ENCODE measurements around the gene NDEL1.

The NDEL1 gene

GRCh38 chr17:8420041-8420934, 15.4 kb upstream of the NDEL1 start:
- Histone ChIP-seq H3K79me2 (ENCODE audit: control insufficient read depth, low read length) (no peaks in the 10 kb centered on the region), H4K20me1 (ENCODE audit: control insufficient read depth, insufficient read depth, low read depth, low read length) (no peaks in the 10 kb centered on the region), H3K9me2 (replicated peaks; ENCODE audit: control insufficient read depth, low read length) (no peaks in the 10 kb centered on the region), H3K27me3 (ENCODE audit: control insufficient read depth, low read length) (peaks cover 49% of the 10 kb centered on the region), H3K27ac (ENCODE audit: low read depth, low read length) (no peak overlapping the region), H3K4me2 (ENCODE audit: low read length) (no peak overlapping the region), H3K36me3 (ENCODE audit: control insufficient read depth, low read length) (no peaks in the 10 kb centered on the region), H3K9me3 (ENCODE audit: control insufficient read depth, insufficient read depth, low read length) (no peaks in the 10 kb centered on the region), H3F3A (ENCODE audit: control insufficient read depth, insufficient read depth) (no peaks in the 10 kb centered on the region), H3K4me1 (ENCODE audit: control insufficient read depth, low read length) (no peaks in the 10 kb centered on the region), H3K4me3 (ENCODE audit: low read length) (no peak overlapping the region)
- no peak for TF ChIP-seq EZH2phosphoT487 (IDR thresholded peaks at IDR 0.05; ENCODE audit: borderline replicate concordance, low read length)
- TF ChIP-seq CTCF (IDR thresholded peaks at IDR 0.05; ENCODE audit: low read depth, low read length, poor library complexity, severe bottlenecking) = no peak

GRCh38 chr17:8421571-8421970, 14.1 kb upstream of the NDEL1 start:
- no peak for TF ChIP-seq CTCF (IDR thresholded peaks at IDR 0.05; ENCODE audit: low read depth, low read length, poor library complexity, severe bottlenecking)
- TF ChIP-seq EZH2phosphoT487 (IDR thresholded peaks at IDR 0.05; ENCODE audit: borderline replicate concordance, low read length) = no peak
- H3K4me1 ChIP-seq (ENCODE audit: control insufficient read depth, low read length) = no peaks in the 10 kb centered on the region

GRCh38 chr17:8426094-8426720, 9.5 kb upstream of the NDEL1 start:
- no peaks in the 10 kb centered on the region for H3K79me2 ChIP-seq (ENCODE audit: control insufficient read depth, low read length)
- H3K27ac ChIP-seq (ENCODE audit: low read depth, low read length) = no peak overlapping the region
- no peaks in the 10 kb centered on the region for H3K9me2 ChIP-seq (replicated peaks; ENCODE audit: control insufficient read depth, low read length)
- H3F3A ChIP-seq (ENCODE audit: control insufficient read depth, insufficient read depth) = no peaks in the 10 kb centered on the region
- H4K20me1 ChIP-seq (ENCODE audit: control insufficient read depth, insufficient read depth, low read depth, low read length) = no peaks in the 10 kb centered on the region
- no peaks in the 10 kb centered on the region for H3K9me3 ChIP-seq (ENCODE audit: control insufficient read depth, insufficient read depth, low read length)
- no peaks in the 10 kb centered on the region for H3K36me3 ChIP-seq (ENCODE audit: control insufficient read depth, low read length)
- no peak for TF ChIP-seq EZH2phosphoT487 (IDR thresholded peaks at IDR 0.05; ENCODE audit: borderline replicate concordance, low read length)
- no peak for TF ChIP-seq CTCF (IDR thresholded peaks at IDR 0.05; ENCODE audit: low read depth, low read length, poor library complexity, severe bottlenecking)
- H3K4me3 ChIP-seq (ENCODE audit: low read length) = no peak overlapping the region
- no peaks in the 10 kb centered on the region for H3K4me1 ChIP-seq (ENCODE audit: control insufficient read depth, low read length)
- peaks cover 10% of the 10 kb centered on the region for H3K27me3 ChIP-seq (ENCODE audit: control insufficient read depth, low read length)
- no peak overlapping the region for H3K4me2 ChIP-seq (ENCODE audit: low read length)

More at GRCh38 chr17:8421571-8421970, 14.1 kb upstream of the NDEL1 start:
- H3K9me2 ChIP-seq (replicated peaks; ENCODE audit: control insufficient read depth, low read length) = no peaks in the 10 kb centered on the region
- peaks cover 43% of the 10 kb centered on the region for H3K27me3 ChIP-seq (ENCODE audit: control insufficient read depth, low read length)
- H3K27ac ChIP-seq (ENCODE audit: low read depth, low read length) = no peak overlapping the region
- H3K4me3 ChIP-seq (ENCODE audit: low read length) = no peak overlapping the region
- H3K36me3 ChIP-seq (ENCODE audit: control insufficient read depth, low read length) = no peaks in the 10 kb centered on the region
- no peak overlapping the region for H3K4me2 ChIP-seq (ENCODE audit: low read length)
- no peaks in the 10 kb centered on the region for H3K9me3 ChIP-seq (ENCODE audit: control insufficient read depth, insufficient read depth, low read length)
- H3F3A ChIP-seq (ENCODE audit: control insufficient read depth, insufficient read depth) = no peaks in the 10 kb centered on the region
- no peaks in the 10 kb centered on the region for H4K20me1 ChIP-seq (ENCODE audit: control insufficient read depth, insufficient read depth, low read depth, low read length)
- no peaks in the 10 kb centered on the region for H3K79me2 ChIP-seq (ENCODE audit: control insufficient read depth, low read length)

Data from DOHH2 (cell line).